ENCODE measurements around the gene LHX6.

DNA sequence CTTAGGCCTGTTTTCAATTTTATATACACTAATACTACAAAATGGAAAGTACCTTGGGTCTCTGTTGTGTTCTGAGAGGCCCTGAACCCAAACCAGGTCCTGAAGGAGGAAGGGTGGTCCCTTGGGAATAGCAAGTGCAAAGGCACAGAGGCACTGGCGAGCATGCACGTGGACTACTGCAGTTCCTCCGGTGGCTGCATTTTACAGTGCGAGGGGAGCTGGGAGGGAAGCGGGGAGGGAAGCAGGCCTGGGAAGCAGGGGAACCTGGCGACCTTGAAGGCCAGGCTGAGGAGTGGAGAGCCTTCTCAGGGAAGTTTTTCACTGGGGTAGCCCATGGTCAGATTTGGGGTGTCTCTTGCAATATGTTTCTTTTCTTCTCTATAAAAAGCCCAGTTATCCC, 35.1 kb downstream of the LHX6 start:
- TF ChIP-seq, protein P1, sequence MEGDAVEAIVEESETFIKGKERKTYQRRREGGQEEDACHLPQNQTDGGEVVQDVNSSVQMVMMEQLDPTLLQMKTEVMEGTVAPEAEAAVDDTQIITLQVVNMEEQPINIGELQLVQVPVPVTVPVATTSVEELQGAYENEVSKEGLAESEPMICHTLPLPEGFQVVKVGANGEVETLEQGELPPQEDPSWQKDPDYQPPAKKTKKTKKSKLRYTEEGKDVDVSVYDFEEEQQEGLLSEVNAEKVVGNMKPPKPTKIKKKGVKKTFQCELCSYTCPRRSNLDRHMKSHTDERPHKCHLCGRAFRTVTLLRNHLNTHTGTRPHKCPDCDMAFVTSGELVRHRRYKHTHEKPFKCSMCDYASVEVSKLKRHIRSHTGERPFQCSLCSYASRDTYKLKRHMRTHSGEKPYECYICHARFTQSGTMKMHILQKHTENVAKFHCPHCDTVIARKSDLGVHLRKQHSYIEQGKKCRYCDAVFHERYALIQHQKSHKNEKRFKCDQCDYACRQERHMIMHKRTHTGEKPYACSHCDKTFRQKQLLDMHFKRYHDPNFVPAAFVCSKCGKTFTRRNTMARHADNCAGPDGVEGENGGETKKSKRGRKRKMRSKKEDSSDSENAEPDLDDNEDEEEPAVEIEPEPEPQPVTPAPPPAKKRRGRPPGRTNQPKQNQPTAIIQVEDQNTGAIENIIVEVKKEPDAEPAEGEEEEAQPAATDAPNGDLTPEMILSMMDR (conservative IDR thresholded peaks at IDR 0.05; ENCODE audit: low read depth, low read length), result no peak
- TF ChIP-seq POLR2A (IDR thresholded peaks at IDR 0.05; ENCODE audit: low read depth, low read length), result no peak
- TF ChIP-seq MAFK (IDR thresholded peaks at IDR 0.05; ENCODE audit: low read depth, low read length), result no peak
- no peak for TF ChIP-seq RFX5 (IDR thresholded peaks at IDR 0.05; ENCODE audit: low read depth, low read length)
- TF ChIP-seq, protein P2, sequence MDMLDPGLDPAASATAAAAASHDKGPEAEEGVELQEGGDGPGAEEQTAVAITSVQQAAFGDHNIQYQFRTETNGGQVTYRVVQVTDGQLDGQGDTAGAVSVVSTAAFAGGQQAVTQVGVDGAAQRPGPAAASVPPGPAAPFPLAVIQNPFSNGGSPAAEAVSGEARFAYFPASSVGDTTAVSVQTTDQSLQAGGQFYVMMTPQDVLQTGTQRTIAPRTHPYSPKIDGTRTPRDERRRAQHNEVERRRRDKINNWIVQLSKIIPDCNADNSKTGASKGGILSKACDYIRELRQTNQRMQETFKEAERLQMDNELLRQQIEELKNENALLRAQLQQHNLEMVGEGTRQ (IDR thresholded peaks at IDR 0.05; ENCODE audit: low read depth, low read length), result no peak
